Upper lobe of right lung (tissue), 1 donor: ENCODE data around the gene RGS19. TPM values are rescaled to one million over a fixed set of nuclear protein-coding genes. Genes with fewer than 3 reads are reported as not detected.
"Not testable (repeated sequence)": the region's sequence is repeated elsewhere in the genome, so short reads cannot be mapped to it uniquely, and the experiment has no call there.

Source experiments
- ATAC-seq: fragments of 200-7000 bp; cut with Tn5 transposase; one replicate; pipeline ENCODE4 v1.9.1; 2020; ENCODE audit warnings: mild to moderate bottlenecking, moderate library complexity
- DNase-seq: peaks from one replicate; pipeline ENCODE4 v3.0.0-alpha.2; 2020
- H3K27ac ChIP-seq: fragments of 200-600 bp; one replicate; pipeline ENCODE4 v1.8.0; 2022
- H3K27me3 ChIP-seq: fragments of 200-600 bp; one replicate; pipeline ENCODE4 v1.8.0; 2022; ENCODE audit warnings: mild to moderate bottlenecking
- H3K36me3 ChIP-seq: fragments of 200-600 bp; one replicate; pipeline ENCODE4 v1.8.0; 2022
- H3K4me1 ChIP-seq: fragments of 200-600 bp; one replicate; pipeline ENCODE4 v1.8.0; 2022
- H3K4me3 ChIP-seq: fragments of 200-600 bp; one replicate; pipeline ENCODE4 v1.8.0; 2022; ENCODE audit warnings: mild to moderate bottlenecking
- H3K9me3 ChIP-seq: fragments of 200-600 bp; one replicate; pipeline ENCODE4 v1.8.0; 2022
- CTCF ChIP-seq: fragments of 200-600 bp; IDR thresholded peaks from one replicate; pipeline ENCODE4 v1.8.0; 2022; ENCODE audit warnings: antibody characterized with exemption
- intact Hi-C: fragments of 100-400 bp; cut with DNase I; formaldehyde crosslinking; loops from one replicate; pipeline ENCODE4 v1.11.0; 2022
- total RNA-seq: library from RNA; stranded (reverse); fragmentation: NEBNext Ultra II Directional; extraction: Animal tissue kit (Norgen Biotek cat#: 25700); gene quantifications from one replicate; pipeline ENCODE4 v1.2.1, GENCODE V29; 2021
- donor health status: DM: no; HTN: yes; CAD: no; lungs with severe emphysema.

RGS19 gene
- total RNA-seq, 1 donor from 2014 or later, result 40.8 TPM

GRCh38 chr20:64091770-64092169 is 12.5 kb upstream of the RGS19 start:
- H3K27ac ChIP-seq, result no peak overlapping the region

GRCh38 chr20:64091340-64091739 is 12.0 kb upstream of the RGS19 start:
- Histone ChIP-seq H3K27ac (no peak overlapping the region), H3K4me1 (no peaks in the 10 kb centered on the region), H3K36me3 (no peaks in the 10 kb centered on the region), H3K27me3 (peaks cover 14% of the 10 kb centered on the region), H3K9me3 (no peaks in the 10 kb centered on the region), H3K4me3 (no peak overlapping the region)
- DNase-seq (no peak), ATAC-seq (no peak)
- TF ChIP-seq CTCF, result no peak
- intact Hi-C loops, result no loop called here

More at GRCh38 chr20:64091770-64092169, 12.5 kb upstream of the RGS19 start:
- Histone ChIP-seq H3K4me3 (no peak overlapping the region), H3K9me3 (no peaks in the 10 kb centered on the region), H3K36me3 (no peaks in the 10 kb centered on the region), H3K27me3 (peaks cover 11% of the 10 kb centered on the region), H3K4me1 (no peaks in the 10 kb centered on the region)
- intact Hi-C loops, result no loop called here
- DNase-seq (no peak), ATAC-seq (peak; percentile 5)
- no peak for TF ChIP-seq CTCF

GRCh38 chr20:64090165-64090564 is 10.8 kb upstream of the RGS19 start:
- H3K27ac ChIP-seq, result no peak overlapping the region
- intact Hi-C loops, result no loop called here
- peaks cover 19% of the 10 kb centered on the region for H3K27me3 ChIP-seq
- H3K4me1 ChIP-seq, result no peaks in the 10 kb centered on the region
- H3K36me3 ChIP-seq, result no peaks in the 10 kb centered on the region
- no peak for TF ChIP-seq CTCF
- DNase-seq, result no peak
- no peak overlapping the region for H3K4me3 ChIP-seq
- H3K9me3 ChIP-seq, result no peaks in the 10 kb centered on the region
- no peak for ATAC-seq

- intact Hi-C loops, ATAC-seq, H3K36me3 ChIP-seq, H3K4me3 ChIP-seq, H3K9me3 ChIP-seq, H3K4me1 ChIP-seq, DNase-seq, H3K27ac ChIP-seq: not testable (repeated sequence)
- peaks cover 32% of the 10 kb centered on the region for H3K27me3 ChIP-seq
These were observed 9.3 kb upstream of the RGS19 start for GRCh38 chr20:64088586-64088985.

GRCh38 chr20:64087226-64087825 is 8.0 kb upstream of the RGS19 start:
- intact Hi-C loops, result not testable (repeated sequence)

GRCh38 chr20:64086801-64087200 is 7.5 kb upstream of the RGS19 start:
- intact Hi-C loops, result no loop called here
- peaks cover 17% of the 10 kb centered on the region for H3K4me1 ChIP-seq
- ATAC-seq, result no peak
- no peaks in the 10 kb centered on the region for H3K36me3 ChIP-seq
- no peak for DNase-seq
- no peak overlapping the region for H3K4me3 ChIP-seq
- H3K27me3 ChIP-seq, result peaks cover 32% of the 10 kb centered on the region
- TF ChIP-seq CTCF, result no peak
- H3K9me3 ChIP-seq, result no peaks in the 10 kb centered on the region
- no peak overlapping the region for H3K27ac ChIP-seq

More at GRCh38 chr20:64087226-64087825, 8.0 kb upstream of the RGS19 start:
- H3K9me3 ChIP-seq, H3K36me3 ChIP-seq, H3K27ac ChIP-seq, ATAC-seq, H3K4me3 ChIP-seq, DNase-seq: not testable (repeated sequence)
- H3K27me3 ChIP-seq, result peaks cover 32% of the 10 kb centered on the region
- peaks cover 17% of the 10 kb centered on the region for H3K4me1 ChIP-seq

- H3K4me1 ChIP-seq, result peaks cover 17% of the 10 kb centered on the region
- ATAC-seq, result no peak
- H3K9me3 ChIP-seq, result no peaks in the 10 kb centered on the region
- no peak for DNase-seq
- no peaks in the 10 kb centered on the region for H3K36me3 ChIP-seq
- no peak overlapping the region for H3K4me3 ChIP-seq
- intact Hi-C loops, result no loop called here
- no peak overlapping the region for H3K27ac ChIP-seq
- H3K27me3 ChIP-seq, result peaks cover 32% of the 10 kb centered on the region
- no peak for TF ChIP-seq CTCF
These were observed 5.4 kb upstream of the RGS19 start for GRCh38 chr20:64084685-64085152.
